Measurements from ENCODE around the gene TNNT1.

Gene TNNT1

DNA sequence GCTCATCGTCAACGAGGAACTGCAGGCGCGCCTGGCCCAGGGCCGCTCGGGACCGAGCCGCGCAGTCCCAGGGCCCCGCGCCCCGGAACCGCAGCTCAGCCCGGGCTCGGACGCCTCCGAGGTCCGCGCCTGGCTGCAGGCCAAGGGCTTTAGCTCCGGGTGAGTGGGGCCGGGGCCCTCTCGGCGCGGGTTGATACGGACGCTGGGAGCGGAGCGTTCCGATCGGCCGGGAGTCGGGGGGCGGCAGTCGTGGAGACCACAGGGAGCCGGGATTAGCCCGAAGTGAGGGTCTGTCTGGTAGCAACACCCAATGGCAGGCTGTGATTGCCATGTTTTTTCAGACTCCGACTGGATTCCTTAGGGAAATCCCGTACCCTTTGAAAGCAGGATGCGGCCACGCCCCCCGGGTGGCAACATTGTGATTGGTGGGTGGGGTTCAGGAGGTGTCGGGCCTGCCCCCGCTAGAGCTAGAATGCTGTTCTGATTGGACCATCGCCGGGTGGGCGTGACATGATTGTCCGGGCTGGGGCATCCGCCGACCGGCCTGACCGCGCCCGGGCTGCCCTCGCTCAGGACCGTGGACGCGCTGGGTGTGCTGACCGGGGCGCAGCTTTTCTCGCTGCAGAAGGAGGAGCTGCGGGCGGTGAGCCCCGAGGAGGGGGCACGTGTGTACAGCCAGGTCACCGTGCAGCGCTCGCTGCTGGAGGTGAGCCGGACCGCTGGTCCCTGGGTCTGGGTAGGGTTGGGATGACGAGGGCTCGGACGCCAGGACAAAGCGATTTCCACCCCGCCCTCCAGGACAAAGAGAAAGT, 62.1 kb downstream of the TNNT1 start (continued):
- TF ChIP-seq, protein P1, sequence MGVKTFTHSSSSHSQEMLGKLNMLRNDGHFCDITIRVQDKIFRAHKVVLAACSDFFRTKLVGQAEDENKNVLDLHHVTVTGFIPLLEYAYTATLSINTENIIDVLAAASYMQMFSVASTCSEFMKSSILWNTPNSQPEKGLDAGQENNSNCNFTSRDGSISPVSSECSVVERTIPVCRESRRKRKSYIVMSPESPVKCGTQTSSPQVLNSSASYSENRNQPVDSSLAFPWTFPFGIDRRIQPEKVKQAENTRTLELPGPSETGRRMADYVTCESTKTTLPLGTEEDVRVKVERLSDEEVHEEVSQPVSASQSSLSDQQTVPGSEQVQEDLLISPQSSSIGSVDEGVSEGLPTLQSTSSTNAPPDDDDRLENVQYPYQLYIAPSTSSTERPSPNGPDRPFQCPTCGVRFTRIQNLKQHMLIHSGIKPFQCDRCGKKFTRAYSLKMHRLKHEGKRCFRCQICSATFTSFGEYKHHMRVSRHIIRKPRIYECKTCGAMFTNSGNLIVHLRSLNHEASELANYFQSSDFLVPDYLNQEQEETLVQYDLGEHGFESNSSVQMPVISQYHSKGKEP (tag by site-specific recombination; IDR thresholded peaks at IDR 0.05), result no peak
- no peak for TF ChIP-seq ZNF76 (tag by site-specific recombination; IDR thresholded peaks at IDR 0.05; ENCODE audit: borderline replicate concordance, low read depth)

DNA sequence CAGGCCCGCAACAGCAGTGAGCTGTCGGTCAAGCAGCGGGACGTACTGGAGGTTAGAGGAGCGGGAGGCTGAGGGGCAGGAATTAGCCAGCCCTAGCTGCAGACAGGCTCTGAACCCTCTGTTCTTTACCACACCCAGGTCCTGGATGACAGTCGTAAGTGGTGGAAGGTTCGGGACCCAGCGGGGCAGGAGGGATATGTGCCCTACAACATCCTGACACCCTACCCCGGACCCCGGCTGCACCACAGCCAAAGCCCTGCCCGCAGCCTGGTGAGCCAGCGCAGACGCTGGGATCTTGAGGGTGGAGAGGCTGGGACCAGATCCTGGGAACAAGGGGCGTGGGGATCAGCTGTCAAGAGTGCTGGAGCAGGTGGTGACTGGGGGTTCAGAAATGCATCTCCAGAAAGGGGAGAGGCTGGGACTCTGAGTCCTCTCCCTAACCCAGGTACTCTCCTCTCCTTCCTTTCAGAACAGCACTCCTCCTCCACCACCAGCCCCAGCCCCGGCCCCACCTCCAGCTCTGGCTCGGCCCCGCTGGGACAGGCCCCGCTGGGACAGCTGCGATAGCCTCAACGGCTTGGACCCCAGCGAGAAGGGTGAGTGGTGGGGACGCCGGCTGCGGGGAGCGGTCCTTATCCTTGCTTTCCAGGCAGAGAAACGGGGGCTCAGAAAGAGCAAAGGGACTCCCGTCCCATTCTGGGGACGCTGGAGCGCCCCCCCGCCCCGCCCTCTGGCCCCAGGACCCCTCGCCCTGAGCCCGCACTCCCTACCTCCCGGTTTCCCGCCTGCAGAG, 62.9 kb downstream of the TNNT1 start:
- ChIA-PET POLR2A (interaction anchor here (1.0 kb wide), 1 partner anchor 31 kb away, joined by 5 read pairs; the partner anchor contains the start of gene PPP1R12C), CTCF (interaction anchor here (0.7 to 3.6 kb wide), 3 partner anchors 29 to 126 kb away, joined by 3 to 26 read pairs (median 6); partner anchors contain the start of gene PPP1R12C)
- Histone ChIP-seq H3K27ac (ENCODE audit: extremely low read depth, low read depth, low read length) (no peak overlapping the region), H3K4me3 (ENCODE audit: low read depth, low read length) (no peak overlapping the region), H3K9me3 (ENCODE audit: control insufficient read depth, insufficient read depth, low read depth, low read length) (no peaks in the 10 kb centered on the region), H3K4me1 (ENCODE audit: control insufficient read depth, insufficient read depth, low read length) (no peaks in the 10 kb centered on the region), H3K36me3 (ENCODE audit: control insufficient read depth in 2 of 2, insufficient read depth in 1 of 2, low read length in 2 of 2) (peaks cover 0 to 20% of the 10 kb centered on the region in 2 experiments; a peak in 2 of 3 replicates)
- TF ChIP-seq ZNF600 (tag by site-specific recombination; IDR thresholded peaks at IDR 0.05) (0 out of 2 replicates have a peak, but pooled peaks have one; percentile 49), YY1 (tag by site-specific recombination; IDR thresholded peaks at IDR 0.05) (no peak), ZNF114 (tag by site-specific recombination; IDR thresholded peaks at IDR 0.05) (no peak), ZNF558 (tag by site-specific recombination; IDR thresholded peaks at IDR 0.05) (no peak)

DNA sequence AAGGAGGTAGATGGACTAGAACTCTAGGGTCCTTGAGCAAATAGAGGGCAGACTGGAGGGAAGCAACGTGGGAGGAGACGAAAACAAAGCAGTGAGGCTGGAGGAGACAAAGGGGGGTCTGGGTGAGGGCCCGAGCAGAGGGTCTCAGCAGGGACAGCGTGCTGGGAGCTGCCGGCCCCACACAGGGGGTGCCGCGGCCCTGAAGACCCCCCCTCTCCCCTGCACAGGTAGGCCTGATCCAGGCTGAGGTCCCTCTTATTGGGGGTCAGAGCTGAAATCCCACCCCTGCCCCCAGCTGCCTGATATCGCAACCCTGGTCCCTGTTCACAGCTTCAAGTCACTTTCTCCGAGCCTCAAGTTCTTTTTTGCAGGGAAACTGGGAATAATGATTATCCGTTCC, 64.6 kb downstream of the TNNT1 start:
- Histone ChIP-seq H3K4me3 (ENCODE audit: low read depth, low read length) (no peak overlapping the region), H3K36me3 (ENCODE audit: control insufficient read depth in 2 of 2, insufficient read depth in 1 of 2, low read length in 2 of 2) (peaks cover 0 to 14% of the 10 kb centered on the region in 2 experiments; a peak in 2 of 3 replicates), H3K27ac (ENCODE audit: extremely low read depth, low read depth, low read length) (no peak overlapping the region), H3K4me1 (ENCODE audit: control insufficient read depth, insufficient read depth, low read length) (no peaks in the 10 kb centered on the region), H3K9me3 (ENCODE audit: control insufficient read depth, insufficient read depth, low read depth, low read length) (no peaks in the 10 kb centered on the region)
- CTCF ChIA-PET, result interaction anchor here (0.6 to 1.8 kb wide), 2 partner anchors 76 to 623 kb away, joined by 3 to 6 read pairs; no protein-coding TSS in a partner anchor
- POLR2A ChIA-PET, result interaction anchor here (0.6 to 1.3 kb wide), 2 partner anchors 15 to 51 kb away, joined by 3 to 4 read pairs; no protein-coding TSS in a partner anchor
- TF ChIP-seq, protein P2, sequence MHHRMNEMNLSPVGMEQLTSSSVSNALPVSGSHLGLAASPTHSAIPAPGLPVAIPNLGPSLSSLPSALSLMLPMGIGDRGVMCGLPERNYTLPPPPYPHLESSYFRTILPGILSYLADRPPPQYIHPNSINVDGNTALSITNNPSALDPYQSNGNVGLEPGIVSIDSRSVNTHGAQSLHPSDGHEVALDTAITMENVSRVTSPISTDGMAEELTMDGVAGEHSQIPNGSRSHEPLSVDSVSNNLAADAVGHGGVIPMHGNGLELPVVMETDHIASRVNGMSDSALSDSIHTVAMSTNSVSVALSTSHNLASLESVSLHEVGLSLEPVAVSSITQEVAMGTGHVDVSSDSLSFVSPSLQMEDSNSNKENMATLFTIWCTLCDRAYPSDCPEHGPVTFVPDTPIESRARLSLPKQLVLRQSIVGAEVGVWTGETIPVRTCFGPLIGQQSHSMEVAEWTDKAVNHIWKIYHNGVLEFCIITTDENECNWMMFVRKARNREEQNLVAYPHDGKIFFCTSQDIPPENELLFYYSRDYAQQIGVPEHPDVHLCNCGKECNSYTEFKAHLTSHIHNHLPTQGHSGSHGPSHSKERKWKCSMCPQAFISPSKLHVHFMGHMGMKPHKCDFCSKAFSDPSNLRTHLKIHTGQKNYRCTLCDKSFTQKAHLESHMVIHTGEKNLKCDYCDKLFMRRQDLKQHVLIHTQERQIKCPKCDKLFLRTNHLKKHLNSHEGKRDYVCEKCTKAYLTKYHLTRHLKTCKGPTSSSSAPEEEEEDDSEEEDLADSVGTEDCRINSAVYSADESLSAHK (tag by site-specific recombination; IDR thresholded peaks at IDR 0.05), result no peak
- no peak for TF ChIP-seq ZNF776 (tag by site-specific recombination; IDR thresholded peaks at IDR 0.05; ENCODE audit: borderline replicate concordance)
- TF ChIP-seq, protein P3, sequence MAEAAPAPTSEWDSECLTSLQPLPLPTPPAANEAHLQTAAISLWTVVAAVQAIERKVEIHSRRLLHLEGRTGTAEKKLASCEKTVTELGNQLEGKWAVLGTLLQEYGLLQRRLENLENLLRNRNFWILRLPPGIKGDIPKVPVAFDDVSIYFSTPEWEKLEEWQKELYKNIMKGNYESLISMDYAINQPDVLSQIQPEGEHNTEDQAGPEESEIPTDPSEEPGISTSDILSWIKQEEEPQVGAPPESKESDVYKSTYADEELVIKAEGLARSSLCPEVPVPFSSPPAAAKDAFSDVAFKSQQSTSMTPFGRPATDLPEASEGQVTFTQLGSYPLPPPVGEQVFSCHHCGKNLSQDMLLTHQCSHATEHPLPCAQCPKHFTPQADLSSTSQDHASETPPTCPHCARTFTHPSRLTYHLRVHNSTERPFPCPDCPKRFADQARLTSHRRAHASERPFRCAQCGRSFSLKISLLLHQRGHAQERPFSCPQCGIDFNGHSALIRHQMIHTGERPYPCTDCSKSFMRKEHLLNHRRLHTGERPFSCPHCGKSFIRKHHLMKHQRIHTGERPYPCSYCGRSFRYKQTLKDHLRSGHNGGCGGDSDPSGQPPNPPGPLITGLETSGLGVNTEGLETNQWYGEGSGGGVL (tag by site-specific recombination; IDR thresholded peaks at IDR 0.05), result no peak
- TF ChIP-seq ZNF404 (tag by site-specific recombination; IDR thresholded peaks at IDR 0.05), result no peak
- TF ChIP-seq, protein P4, sequence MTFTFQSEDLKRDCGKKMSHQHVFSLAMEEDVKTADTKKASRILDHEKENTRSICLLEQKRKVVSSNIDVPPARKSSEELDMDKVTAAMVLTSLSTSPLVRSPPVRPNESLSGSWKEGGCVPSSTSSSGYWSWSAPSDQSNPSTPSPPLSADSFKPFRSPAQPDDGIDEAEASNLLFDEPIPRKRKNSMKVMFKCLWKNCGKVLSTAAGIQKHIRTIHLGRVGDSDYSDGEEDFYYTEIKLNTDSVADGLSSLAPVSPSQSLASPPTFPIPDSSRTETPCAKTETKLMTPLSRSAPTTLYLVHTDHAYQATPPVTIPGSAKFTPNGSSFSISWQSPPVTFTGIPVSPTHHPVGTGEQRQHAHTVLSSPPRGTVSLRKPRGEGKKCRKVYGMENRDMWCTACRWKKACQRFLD (tag by site-specific recombination; IDR thresholded peaks at IDR 0.05), result no peak
- no peak for TF ChIP-seq SCRT1 (tag by site-specific recombination; IDR thresholded peaks at IDR 0.05; ENCODE audit: borderline replicate concordance)
- TF ChIP-seq, protein P5, sequence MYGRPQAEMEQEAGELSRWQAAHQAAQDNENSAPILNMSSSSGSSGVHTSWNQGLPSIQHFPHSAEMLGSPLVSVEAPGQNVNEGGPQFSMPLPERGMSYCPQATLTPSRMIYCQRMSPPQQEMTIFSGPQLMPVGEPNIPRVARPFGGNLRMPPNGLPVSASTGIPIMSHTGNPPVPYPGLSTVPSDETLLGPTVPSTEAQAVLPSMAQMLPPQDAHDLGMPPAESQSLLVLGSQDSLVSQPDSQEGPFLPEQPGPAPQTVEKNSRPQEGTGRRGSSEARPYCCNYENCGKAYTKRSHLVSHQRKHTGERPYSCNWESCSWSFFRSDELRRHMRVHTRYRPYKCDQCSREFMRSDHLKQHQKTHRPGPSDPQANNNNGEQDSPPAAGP (tag by site-specific recombination; IDR thresholded peaks at IDR 0.05), result no peak
- TF ChIP-seq ZNF654 (tag by site-specific recombination; IDR thresholded peaks at IDR 0.05; ENCODE audit: low read depth), result no peak
- TF ChIP-seq, protein P6, sequence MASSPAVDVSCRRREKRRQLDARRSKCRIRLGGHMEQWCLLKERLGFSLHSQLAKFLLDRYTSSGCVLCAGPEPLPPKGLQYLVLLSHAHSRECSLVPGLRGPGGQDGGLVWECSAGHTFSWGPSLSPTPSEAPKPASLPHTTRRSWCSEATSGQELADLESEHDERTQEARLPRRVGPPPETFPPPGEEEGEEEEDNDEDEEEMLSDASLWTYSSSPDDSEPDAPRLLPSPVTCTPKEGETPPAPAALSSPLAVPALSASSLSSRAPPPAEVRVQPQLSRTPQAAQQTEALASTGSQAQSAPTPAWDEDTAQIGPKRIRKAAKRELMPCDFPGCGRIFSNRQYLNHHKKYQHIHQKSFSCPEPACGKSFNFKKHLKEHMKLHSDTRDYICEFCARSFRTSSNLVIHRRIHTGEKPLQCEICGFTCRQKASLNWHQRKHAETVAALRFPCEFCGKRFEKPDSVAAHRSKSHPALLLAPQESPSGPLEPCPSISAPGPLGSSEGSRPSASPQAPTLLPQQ (tag by site-specific recombination; IDR thresholded peaks at IDR 0.05), result no peak
- no peak for TF ChIP-seq OSR2 (tag by site-specific recombination; IDR thresholded peaks at IDR 0.05)
- TF ChIP-seq, protein P7, sequence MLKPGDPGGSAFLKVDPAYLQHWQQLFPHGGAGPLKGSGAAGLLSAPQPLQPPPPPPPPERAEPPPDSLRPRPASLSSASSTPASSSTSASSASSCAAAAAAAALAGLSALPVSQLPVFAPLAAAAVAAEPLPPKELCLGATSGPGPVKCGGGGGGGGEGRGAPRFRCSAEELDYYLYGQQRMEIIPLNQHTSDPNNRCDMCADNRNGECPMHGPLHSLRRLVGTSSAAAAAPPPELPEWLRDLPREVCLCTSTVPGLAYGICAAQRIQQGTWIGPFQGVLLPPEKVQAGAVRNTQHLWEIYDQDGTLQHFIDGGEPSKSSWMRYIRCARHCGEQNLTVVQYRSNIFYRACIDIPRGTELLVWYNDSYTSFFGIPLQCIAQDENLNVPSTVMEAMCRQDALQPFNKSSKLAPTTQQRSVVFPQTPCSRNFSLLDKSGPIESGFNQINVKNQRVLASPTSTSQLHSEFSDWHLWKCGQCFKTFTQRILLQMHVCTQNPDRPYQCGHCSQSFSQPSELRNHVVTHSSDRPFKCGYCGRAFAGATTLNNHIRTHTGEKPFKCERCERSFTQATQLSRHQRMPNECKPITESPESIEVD (tag by site-specific recombination; IDR thresholded peaks at IDR 0.05), result no peak
- no peak for TF ChIP-seq SETDB1 (IDR thresholded peaks at IDR 0.05; ENCODE audit: insufficient read length, low read length)
